Left cardiac atrium (tissue), 4 donors: ENCODE data around the gene THG1L. TPM values are rescaled to one million over a fixed set of nuclear protein-coding genes. Genes with fewer than 3 reads are reported as not detected.
"Not testable (repeated sequence)": the region's sequence is repeated elsewhere in the genome, so short reads cannot be mapped to it uniquely, and the experiment has no call there.

ENCODE experiments used
- ATAC-seq, 2 donors: fragments of 200-7000 bp; cut with Tn5 transposase; one replicate each; pipeline ENCODE4 v1.9.1; 2020; ENCODE audit warnings: mild to moderate bottlenecking in 2 of 2, moderate library complexity in 2 of 2
- DNase-seq: peaks from one replicate; pipeline ENCODE4 v3.0.0-alpha.2; 2020
- intact Hi-C, 2 donors: fragments of 100-400 bp; cut with DNase I; formaldehyde crosslinking; loops; one replicate each; pipeline versions ENCODE4 v1.14.1 to v1.15.1; 2022 to 2023
- long read RNA-seq: library from polyadenylated mRNA; unstranded; transcript quantifications from one replicate; pipeline ENCODE4 v2.0.0, GENCODE V29; 2021
- total RNA-seq, 2 donors: library from RNA; stranded (reverse); fragmentation: NEBNext Ultra II Directional; extraction: Animal tissue kit (Norgen Biotek cat#: 25700); gene quantifications; one replicate each; pipeline ENCODE4 v1.2.1, GENCODE V29; 2021
- donor health status: DM: no; HTN: yes; CAD: no.
- donor health status: DM: no; HTN: yes; CAD: no; lungs with severe emphysema.
- donor health status: DM: yes; HTN: yes; CAD: no.
- donor health status: Dilated cardiomyopathy.

The THG1L gene
- total RNA-seq, result 1 to 10 TPM; 5.6 to 5.9 TPM
- long read RNA-seq, transcript THG1L-201 (6 exons, 3,107 nt), result major isoform, 16 of 20 reads
- long read RNA-seq, partial matches to known transcripts, result 0 of 20 reads
- long read RNA-seq, other reads (novel, unspliced or antisense), result 3 of 20 reads

DNA sequence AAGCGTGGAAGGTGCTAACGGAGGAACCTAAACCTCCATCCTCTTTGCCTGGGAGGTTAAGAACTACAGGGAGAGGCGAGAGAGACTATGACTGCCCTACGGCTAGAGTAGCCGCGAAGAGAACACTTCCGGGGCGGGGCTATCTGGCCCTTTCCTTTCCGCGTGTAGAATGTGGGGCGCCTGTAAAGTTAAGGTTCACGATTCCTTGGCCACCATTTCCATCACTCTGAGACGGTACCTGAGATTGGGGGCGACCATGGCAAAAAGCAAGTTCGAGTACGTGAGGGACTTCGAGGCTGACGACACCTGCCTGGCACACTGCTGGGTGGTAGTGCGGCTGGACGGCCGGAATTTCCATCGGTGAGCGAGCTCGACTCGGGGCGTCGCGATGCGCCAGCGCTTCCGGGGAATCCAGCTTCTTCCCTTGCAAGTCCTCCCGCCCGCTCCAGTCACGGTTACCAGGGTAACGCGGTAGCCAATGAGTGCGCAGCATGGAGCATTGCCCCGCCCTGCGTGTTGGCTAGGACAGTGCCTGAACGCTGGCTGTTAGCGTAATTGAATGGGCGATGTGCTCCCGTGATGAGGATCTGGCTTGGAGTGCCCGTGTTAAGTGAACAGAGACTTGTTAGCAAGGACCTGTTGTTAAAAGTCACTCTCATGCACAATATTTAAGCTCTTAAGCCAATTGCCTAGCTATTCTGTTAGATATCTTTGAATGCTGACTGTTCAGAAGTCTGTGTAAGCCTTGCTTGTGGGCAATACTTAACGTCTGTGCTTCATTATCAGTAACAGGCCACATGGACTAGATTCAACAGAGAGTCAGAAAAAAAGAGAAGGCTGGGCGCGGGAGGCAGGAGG, at the start of gene THG1L:
TSS of gene THG1L (plus strand) at position 149 of the 858 bp plus-strand sequence. CDS start at position 170, 21 bp downstream.
- peak; percentile 98 for DNase-seq
- ATAC-seq, result peak; percentile 99 to 100
- intact Hi-C loops, result no loop called here

- no peak for DNase-seq
- ATAC-seq, result no peak
- intact Hi-C loops, result no loop called here
These were observed 49.0 kb upstream of the THG1L start for GRCh38 chr5:157682257-157682656.

DNA sequence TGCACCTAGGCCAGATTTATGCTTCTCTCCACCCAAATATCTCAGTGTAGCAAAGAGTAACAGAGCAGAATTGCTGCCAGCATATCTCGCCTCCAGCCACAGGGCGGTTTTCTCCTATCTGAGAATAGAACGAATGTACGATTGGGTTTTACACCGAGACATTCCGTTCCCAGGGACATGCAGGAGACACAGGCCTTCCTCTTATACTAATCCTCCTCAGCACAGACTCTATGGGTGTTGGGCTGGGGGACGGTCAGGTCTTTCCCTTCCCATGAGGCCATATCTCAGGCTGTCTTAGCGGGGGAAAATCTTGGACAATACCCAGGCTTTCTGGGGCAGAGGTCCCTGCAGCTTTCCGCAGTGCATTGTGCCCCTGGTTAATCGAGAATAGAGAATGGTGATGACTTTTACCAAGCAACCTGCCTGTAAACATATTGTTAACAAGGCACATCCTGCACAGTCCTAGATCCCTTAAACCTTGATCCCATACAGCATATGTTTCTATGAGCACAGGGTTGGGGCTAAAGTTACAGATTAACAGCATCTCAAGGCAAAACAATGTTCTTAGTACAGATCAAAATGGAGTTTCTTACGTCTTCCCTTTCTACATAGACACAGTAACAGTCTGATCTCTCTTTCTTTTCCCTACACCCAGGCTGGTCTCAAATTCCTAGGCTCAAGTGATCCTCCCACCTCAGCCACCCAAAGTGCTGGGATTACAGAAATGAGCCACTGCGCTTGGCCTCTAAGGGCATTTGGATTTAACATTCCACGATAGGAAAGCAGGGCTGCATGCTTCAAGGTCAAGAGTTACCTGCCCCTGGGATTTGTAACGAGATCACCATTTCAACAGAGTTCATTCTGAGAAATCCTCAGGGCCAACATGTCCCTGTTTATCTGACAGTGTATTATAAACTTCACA, 44.7 kb upstream of the THG1L start:
- intact Hi-C loops, DNase-seq: not testable (repeated sequence)
- peak; percentile 53 to 66 for ATAC-seq

DNA sequence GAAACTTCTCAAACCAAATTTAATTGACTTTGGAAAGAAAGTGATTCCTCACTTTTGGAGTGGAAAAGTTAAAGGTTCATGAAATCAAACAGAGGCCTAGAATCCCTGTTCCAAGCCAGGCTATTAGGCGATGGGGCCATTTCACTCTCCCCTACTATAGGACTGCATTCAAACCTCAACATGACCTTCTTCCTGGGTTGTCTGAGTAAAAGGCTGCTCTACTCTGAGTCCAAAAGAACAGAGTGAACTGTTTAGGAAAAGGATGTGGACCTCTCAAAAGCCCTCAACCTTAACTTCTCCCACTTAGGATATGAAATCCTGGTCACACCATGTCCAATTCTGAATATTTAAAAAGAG, 44.0 kb upstream of the THG1L start:
- ATAC-seq (no peak), DNase-seq (no peak)
- intact Hi-C loops, result no loop called here

DNA sequence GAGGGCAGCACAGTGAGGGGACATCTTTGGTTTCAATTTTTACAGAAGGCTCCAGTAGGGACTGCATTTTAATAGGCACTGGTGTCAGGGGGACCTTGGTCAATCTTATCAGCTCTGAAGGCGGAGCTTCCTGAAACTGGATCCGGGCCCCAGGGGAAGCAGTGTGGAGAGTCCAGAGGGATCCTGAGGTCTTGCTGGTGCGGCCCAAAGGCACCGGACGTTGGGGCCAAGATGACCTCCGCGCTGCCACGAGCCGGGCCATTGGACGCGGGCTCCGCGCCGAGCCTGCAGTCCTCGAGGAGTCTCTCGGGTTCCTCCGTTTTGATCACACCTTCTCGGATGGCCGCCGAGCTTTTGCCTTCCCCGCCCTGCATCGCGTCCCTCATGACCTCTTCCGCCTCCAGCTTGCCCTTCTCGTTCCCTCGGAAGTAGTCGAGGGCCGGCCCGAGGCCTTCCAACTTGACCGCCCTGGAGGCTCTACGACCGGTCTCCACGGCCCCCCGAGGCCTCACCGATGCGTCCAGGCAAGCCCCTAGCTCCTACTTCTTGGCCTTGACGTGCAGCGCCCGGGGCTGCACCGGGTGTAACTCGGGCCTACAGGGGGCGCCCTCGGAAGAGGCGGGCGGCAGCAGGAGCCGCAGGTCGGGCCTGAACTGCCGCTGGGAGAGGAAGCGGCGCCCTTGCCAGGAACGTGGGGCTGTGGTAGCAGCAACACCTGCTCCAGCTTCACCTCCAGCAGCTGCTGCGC, 41.1 kb upstream of the THG1L start:
- intact Hi-C loops, result no loop called here
- DNase-seq (no peak), ATAC-seq (no peak)

- no peak for ATAC-seq
- intact Hi-C loops, result no loop called here
These were observed 40.4 kb upstream of the THG1L start for GRCh38 chr5:157690690-157691433.

GRCh38 chr5:157693816-157694215, 37.4 kb upstream of the THG1L start:
- DNase-seq, ATAC-seq, intact Hi-C loops: not testable (repeated sequence)

More at GRCh38 chr5:157690690-157691433, 40.4 kb upstream of the THG1L start:
- no peak for DNase-seq

GRCh38 chr5:157696154-157696553, 35.1 kb upstream of the THG1L start:
- ATAC-seq, intact Hi-C loops, DNase-seq: not testable (repeated sequence)

GRCh38 chr5:157698674-157699073, 32.5 kb upstream of the THG1L start:
- DNase-seq, ATAC-seq, intact Hi-C loops: not testable (repeated sequence)

DNA sequence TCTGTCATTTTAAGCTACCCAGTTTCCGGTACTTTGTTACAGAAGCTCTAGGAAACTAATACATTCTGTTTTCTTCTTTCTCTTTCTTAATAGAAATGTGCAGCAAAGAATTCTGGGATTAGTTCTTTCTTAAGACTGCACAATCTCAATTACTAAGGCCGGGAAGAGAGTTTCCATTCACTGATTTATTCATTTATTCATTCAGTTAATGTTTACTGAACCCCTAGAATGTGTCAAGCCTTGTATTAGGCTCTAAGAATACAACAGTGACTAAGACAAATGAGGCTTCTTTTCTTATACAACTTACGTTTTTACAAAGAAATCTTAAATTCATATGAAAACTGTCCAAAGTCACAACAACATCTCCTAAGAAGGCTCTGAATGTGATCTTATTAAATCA, 27.5 kb upstream of the THG1L start:
- intact Hi-C loops, result no loop called here
- DNase-seq (no peak), ATAC-seq (no peak)

- DNase-seq (no peak), ATAC-seq (no peak)
- intact Hi-C loops, result no loop called here
These were observed 22.4 kb upstream of the THG1L start for GRCh38 chr5:157708866-157709265.

- ATAC-seq, result no peak
- intact Hi-C loops, result no loop called here
- DNase-seq, result no peak
These were observed 21.9 kb upstream of the THG1L start for GRCh38 chr5:157709346-157709745.

- intact Hi-C loops, result loop anchor here in 1 of 2 donors (10.0 kb wide), 3 partner anchors 46 to 366 kb away; a partner anchor contains a TSS
These were observed 20.8 kb upstream of the THG1L start for GRCh38 chr5:157710431-157710830.

DNA sequence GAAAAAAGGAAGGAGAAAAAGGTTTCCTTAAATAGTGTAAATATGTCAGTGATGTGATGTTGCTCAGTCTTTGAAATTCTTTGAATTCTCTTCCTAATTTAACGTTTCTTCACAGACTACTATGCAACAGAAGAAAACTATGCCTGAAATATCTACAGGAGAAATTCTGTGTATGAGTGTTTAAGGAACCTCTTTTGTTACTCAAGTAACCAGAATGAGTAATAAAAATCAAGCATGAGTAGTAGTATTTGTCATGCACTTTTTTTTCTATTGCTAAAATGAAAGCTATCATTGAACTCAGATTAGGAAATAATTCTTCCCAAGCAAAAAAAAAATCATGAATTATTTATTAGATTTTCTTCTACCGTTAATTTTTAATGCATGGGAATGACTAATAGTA, 20.3 kb upstream of the THG1L start:
- ATAC-seq (peak in 1 of 2 donors; percentile 38), DNase-seq (no peak)
- intact Hi-C loops, result loop anchor here in 1 of 2 donors (10.0 kb wide), 3 partner anchors 46 to 366 kb away; a partner anchor contains a TSS

More at GRCh38 chr5:157710431-157710830, 20.8 kb upstream of the THG1L start:
- DNase-seq (no peak), ATAC-seq (no peak)

- intact Hi-C loops, result loop anchor here in 1 of 2 donors (10.0 kb wide), 3 partner anchors 49 to 369 kb away; a partner anchor contains a TSS
- no peak for ATAC-seq
- DNase-seq, result no peak
These were observed 17.2 kb upstream of the THG1L start for GRCh38 chr5:157713830-157714595.

GRCh38 chr5:157714596-157714864, 16.7 kb upstream of the THG1L start:
- no peak for DNase-seq
- intact Hi-C loops, result loop anchor here in 1 of 2 donors (10.0 kb wide), 3 partner anchors 50 to 370 kb away; a partner anchor contains a TSS
- no peak for ATAC-seq

- no peak for DNase-seq
- ATAC-seq, result peak; percentile 87 to 93
These were observed 12.7 kb upstream of the THG1L start for GRCh38 chr5:157718519-157718918.

More at GRCh38 chr5:157718519-157718918, 12.7 kb upstream of the THG1L start:
- intact Hi-C loops, result loop anchor here (5.0 to 10.0 kb wide), 4 partner anchors 54 to 374 kb away; a partner anchor contains a TSS
